ENCODE results near the gene CDC6. TPM values are rescaled to one million over a fixed set of nuclear protein-coding genes. Genes with fewer than 3 reads are reported as not detected.

Gene CDC6
- total RNA-seq, 2 experiments from 2014 or later = 81.1 to 98.8 TPM

DNA sequence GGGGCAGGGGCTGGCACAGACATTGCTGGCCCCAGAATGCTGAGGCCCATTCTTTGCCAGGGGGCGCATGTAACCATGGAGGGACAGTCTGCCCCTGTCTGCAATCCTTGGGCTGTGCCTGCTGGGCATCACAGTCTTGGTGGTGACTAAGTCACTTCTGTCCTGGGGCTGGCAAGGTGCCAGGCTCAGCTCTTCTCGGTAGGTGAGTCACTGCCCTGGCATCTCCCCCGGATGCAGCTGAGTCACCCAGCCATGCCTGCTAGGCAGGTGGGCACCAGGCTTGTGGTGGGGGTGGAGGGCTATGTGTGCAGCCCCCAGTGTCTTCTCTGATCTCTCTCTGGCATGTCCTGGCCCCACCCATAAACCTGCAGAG is 26.9 kb downstream of the CDC6 start:
- POLR2A ChIA-PET = no interaction called here
- Mint-ChIP-seq H3K36me3 (ENCODE audit: low read depth) (peaks cover 8% of the 10 kb centered on the region), H3K4me3 (no peak overlapping the region), H3K9me3 (no peaks in the 10 kb centered on the region), H3K4me1 (peaks cover 62% of the 10 kb centered on the region), H3K27me3 (no peaks in the 10 kb centered on the region), H3K27ac (peak overlapping the region; percentile 75)
- peak; percentile 67 for DNase-seq
- CTCF ChIA-PET = interaction anchor here (1.1 to 2.6 kb wide), 4 partner anchors 26 to 265 kb away, joined by 3 to 13 read pairs (median 4); no protein-coding TSS in a partner anchor

DNA sequence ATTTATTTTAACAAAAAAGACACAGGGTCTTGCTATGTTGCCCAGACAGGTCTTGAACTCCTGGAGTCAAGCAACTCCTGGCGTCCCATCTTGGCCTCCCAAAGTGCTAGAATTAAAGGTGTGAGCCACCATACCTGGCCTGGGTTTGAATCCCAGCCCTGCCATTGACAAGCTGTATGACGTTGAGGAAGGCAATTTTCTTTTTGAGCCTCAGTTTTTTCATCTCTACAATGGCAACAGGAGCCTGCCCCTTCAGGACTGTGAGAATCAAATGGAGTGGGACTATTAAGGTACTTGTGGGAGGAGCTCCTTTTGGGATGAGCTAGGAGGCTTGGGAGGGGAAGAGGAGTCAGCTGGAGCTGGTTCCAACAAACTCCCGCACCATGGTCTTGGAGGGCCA is 27.5 kb downstream of the CDC6 start:
- H3K27me3 Mint-ChIP-seq = no peaks in the 10 kb centered on the region
- no peaks in the 10 kb centered on the region for H3K9me3 Mint-ChIP-seq
- H3K36me3 Mint-ChIP-seq (ENCODE audit: low read depth) = peaks cover 13% of the 10 kb centered on the region
- H3K4me3 Mint-ChIP-seq = no peak overlapping the region
- ChIA-PET POLR2A (no interaction called here), CTCF (interaction anchor here (0.6 to 3.3 kb wide), 9 partner anchors 9 to 264 kb away, joined by 3 to 32 read pairs (median 4); no protein-coding TSS in a partner anchor)
- peaks cover 67% of the 10 kb centered on the region for H3K4me1 Mint-ChIP-seq
- no peak overlapping the region for H3K27ac Mint-ChIP-seq
- DNase-seq = no peak

DNA sequence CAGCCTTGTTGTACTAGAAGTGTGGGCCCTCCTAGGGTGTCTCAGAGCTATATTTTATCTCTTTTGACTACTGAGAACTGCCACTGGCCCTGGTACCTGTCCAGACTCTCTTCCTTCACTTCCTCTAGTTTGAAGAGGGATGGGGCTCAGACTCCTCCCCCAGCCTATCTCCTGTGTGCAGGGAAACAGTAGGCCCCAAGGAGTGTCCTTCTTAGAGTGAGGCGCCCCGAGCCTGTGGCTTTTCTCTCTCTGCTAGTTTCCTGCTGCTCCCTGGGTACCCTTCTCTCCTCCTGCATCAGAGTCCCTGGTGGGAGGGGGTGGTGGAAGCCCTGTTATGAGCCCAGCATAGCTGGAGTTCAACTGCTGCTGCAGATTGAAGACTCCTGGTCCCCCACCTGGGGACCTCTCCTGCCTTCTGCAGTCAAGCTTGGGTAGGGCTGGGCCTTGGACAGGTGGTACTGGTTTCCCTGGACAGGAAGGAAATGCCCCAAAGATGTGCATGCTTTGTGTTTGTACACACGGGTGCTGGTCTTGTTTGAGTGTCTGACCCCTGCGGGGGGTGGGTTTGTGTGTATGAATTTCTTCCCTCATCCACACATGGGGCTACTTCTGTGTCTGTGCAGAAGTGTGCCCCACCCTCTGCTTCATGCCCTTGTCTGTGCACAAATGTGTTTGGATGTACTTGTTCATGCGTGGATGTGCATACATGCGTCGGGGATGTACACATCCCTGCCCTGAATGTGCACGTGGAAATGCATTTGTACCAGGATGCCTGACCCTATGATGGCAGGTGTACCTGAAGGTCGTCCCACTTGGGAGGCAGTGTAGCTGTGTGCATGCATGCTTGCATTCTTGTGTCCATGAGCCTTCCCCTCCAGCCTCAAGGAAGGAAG is 28.2 kb downstream of the CDC6 start:
- peak; percentile 30 for DNase-seq
- H3K9me3 Mint-ChIP-seq = no peaks in the 10 kb centered on the region
- POLR2A ChIA-PET = no interaction called here
- H3K36me3 Mint-ChIP-seq (ENCODE audit: low read depth) = peaks cover 21% of the 10 kb centered on the region
- H3K4me1 Mint-ChIP-seq = peaks cover 72% of the 10 kb centered on the region
- H3K4me3 Mint-ChIP-seq = no peak overlapping the region
- CTCF ChIA-PET = interaction anchor here (0.6 to 3.3 kb wide), 9 partner anchors 9 to 124 kb away, joined by 3 to 32 read pairs (median 4); no protein-coding TSS in a partner anchor
- no peaks in the 10 kb centered on the region for H3K27me3 Mint-ChIP-seq
- peak overlapping the region; percentile 66 for H3K27ac Mint-ChIP-seq

DNA sequence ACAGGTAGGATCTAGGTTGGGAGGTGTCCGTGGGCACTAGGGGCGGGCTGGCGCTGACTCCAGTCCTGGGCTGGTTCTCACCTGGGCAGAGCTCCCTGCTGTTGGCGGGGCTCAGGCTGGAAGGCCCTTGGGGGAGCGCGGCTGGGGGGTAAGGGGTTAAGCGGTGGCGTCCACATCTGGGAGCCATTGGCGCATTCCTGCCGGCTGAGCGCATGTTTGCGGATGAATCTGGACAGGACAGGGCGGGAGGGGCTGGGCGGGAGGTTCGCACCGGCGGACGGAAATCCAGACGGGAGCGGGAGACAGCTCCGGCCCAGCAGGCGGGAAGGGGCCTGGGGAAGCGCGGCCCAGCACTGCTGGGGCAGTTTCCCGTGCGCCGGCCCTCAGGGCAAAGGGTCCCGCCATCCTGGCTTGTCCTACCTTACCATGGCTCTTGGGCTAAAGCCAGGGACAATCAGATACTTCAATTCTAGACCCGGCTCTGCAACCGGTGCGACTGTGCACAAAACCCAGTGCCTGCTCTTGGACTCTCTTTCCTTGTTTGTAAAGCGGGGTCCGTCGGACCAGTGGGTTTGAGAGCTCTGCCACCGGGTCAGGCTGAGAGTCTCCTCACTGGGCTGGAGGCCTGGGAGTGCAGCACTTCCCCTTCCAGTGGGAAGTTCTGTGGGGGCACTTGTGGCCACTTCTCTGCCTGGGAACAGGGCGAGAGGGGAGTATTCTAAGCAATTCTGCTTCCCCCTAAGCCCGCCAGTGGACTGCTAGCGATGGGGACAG is 29.1 kb downstream of the CDC6 start:
- no peaks in the 10 kb centered on the region for H3K27me3 Mint-ChIP-seq
- H3K4me3 Mint-ChIP-seq = peak overlapping the region; percentile 99
- DNase-seq = no peak
- H3K36me3 Mint-ChIP-seq (ENCODE audit: low read depth) = peaks cover 24% of the 10 kb centered on the region
- no peak overlapping the region for H3K27ac Mint-ChIP-seq
- H3K4me1 Mint-ChIP-seq = peaks cover 69% of the 10 kb centered on the region
- no peaks in the 10 kb centered on the region for H3K9me3 Mint-ChIP-seq
- ChIA-PET CTCF (interaction anchor here (0.7 to 3.3 kb wide), 14 partner anchors 10 to 248 kb away, joined by 3 to 32 read pairs (median 4); partner anchors contain the start of gene CDC6), POLR2A (no interaction called here)

DNA sequence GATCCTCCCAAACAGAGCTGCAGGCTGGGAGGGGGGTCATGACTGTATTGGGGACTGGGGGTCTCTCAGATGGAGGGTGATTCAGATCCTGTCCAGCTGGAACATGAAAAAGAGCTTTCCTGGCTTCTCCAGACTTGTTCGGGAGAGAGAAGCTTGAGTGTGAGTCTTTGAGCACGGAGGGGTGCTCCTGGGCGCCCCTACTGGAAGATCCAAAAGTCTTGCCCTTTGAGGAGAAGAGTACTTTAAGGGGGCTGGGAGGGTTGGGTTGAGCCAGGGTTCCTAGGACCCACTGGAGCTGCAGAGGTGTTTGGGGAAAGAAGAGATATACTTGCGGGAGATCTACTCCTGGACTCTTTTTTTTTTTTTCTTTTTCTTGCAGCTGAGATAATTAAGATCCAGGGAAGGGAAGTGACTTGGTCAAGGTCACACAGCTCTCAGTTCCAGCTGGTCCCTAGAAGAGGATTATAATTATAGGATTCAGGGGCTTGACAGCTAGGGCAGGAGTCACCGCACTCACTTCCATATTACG is 29.7 kb downstream of the CDC6 start:
- ChIA-PET POLR2A (no interaction called here), CTCF (interaction anchor here (0.7 to 3.3 kb wide), 13 partner anchors 10 to 247 kb away, joined by 3 to 32 read pairs (median 4); partner anchors contain the start of gene CDC6)
- Mint-ChIP-seq H3K9me3 (no peaks in the 10 kb centered on the region), H3K4me1 (peaks cover 62% of the 10 kb centered on the region), H3K36me3 (ENCODE audit: low read depth) (peaks cover 28% of the 10 kb centered on the region), H3K27ac (peak overlapping the region; percentile 96), H3K27me3 (no peaks in the 10 kb centered on the region), H3K4me3 (peak overlapping the region; percentile 99)
- peak; percentile 56 for DNase-seq

DNA sequence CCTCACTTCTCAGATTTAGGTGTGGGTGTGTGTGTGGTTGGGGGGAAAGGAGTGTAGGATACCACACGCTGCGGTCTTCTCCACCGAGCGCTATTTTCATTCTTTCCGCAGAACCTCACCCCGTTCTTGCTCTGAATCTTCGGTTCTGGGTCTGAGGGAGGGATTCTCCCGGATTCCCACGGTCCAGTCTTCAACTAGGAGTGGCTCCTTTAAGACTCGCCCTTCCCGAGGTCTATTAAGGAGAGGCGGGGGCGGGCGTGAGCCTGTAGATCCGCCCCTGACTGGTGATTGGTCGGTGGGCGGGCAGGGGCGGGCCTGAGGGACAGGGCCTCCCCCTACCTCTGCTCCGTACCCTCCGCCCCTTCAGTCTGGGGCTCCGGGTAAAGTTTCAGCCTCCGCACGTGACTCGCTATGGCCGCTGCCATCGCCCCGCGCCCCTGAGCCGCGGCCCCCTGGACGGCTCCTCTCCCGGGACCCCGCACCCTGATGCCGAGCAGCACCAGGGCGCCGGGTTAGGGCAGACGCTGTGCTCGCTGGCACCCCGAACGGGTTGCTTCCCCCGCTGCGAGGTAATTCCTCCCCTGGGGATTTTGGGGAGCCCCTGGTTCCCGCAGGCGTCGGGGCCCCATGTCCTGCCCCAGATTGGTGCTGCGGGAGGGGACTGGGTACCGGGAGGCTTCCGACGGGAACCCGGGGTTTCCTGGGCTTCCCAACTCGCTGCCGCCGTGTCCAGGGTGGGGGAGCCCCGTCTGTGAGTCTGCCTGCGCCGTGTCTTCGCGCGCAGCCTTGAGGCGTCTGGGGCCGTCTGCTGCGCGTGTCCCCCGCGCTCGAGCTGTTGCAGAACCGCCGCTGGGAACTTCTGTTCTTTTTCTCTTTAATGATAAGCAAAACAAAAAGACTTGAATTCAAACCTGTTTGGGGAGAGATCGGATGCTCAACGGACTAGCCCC is 30.5 kb downstream of the CDC6 start:
- peaks cover 30% of the 10 kb centered on the region for H3K36me3 Mint-ChIP-seq (ENCODE audit: low read depth)
- H3K4me3 Mint-ChIP-seq = peak overlapping the region; percentile 99
- no peaks in the 10 kb centered on the region for H3K9me3 Mint-ChIP-seq
- peak; percentile 93 for DNase-seq
- no peaks in the 10 kb centered on the region for H3K27me3 Mint-ChIP-seq
- CTCF ChIA-PET = interaction anchor here (0.9 to 3.3 kb wide), 11 partner anchors 9 to 246 kb away, joined by 3 to 32 read pairs (median 4); partner anchors contain the start of gene CDC6
- H3K27ac Mint-ChIP-seq = peak overlapping the region; percentile 96
- H3K4me1 Mint-ChIP-seq = peaks cover 64% of the 10 kb centered on the region
- POLR2A ChIA-PET = no interaction called here

DNA sequence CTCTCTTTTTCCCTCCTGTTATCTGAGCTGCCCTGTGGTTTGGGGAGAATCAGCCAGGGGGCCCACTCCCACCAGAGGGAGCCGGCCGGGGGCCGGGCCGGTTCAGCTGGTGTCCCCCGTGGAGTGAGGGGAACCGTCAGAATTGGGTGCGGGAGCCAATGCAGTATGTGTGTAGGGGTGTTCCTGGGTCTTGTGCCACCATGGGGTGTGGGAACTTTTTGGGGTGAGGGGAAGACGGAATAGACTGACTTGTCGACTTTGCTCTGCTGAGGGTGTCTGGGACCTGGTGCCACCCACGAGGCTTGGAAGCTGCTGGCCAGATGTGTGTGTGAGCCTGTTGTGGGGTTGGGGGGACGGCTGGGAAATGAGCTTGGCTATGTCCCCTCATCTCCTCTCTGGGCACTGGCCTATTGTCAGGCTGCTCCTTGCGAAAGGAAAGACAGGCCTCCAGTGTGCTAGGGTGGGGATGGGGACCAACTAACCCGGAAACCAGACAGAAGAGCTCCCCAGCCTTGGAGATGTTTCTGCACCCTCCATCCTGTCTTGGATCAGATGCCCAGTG is 31.2 kb downstream of the CDC6 start:
- H3K9me3 Mint-ChIP-seq = no peaks in the 10 kb centered on the region
- CTCF ChIA-PET = interaction anchor here (0.6 to 1.4 kb wide), 6 partner anchors 12 to 552 kb away, joined by 3 to 5 read pairs (median 3); no protein-coding TSS in a partner anchor
- POLR2A ChIA-PET = no interaction called here
- peak overlapping the region; percentile 99 for H3K4me3 Mint-ChIP-seq
- H3K4me1 Mint-ChIP-seq = peaks cover 64% of the 10 kb centered on the region
- H3K27ac Mint-ChIP-seq = peak overlapping the region; percentile 96
- no peak for DNase-seq
- H3K27me3 Mint-ChIP-seq = no peaks in the 10 kb centered on the region
- H3K36me3 Mint-ChIP-seq (ENCODE audit: low read depth) = peaks cover 30% of the 10 kb centered on the region

DNA sequence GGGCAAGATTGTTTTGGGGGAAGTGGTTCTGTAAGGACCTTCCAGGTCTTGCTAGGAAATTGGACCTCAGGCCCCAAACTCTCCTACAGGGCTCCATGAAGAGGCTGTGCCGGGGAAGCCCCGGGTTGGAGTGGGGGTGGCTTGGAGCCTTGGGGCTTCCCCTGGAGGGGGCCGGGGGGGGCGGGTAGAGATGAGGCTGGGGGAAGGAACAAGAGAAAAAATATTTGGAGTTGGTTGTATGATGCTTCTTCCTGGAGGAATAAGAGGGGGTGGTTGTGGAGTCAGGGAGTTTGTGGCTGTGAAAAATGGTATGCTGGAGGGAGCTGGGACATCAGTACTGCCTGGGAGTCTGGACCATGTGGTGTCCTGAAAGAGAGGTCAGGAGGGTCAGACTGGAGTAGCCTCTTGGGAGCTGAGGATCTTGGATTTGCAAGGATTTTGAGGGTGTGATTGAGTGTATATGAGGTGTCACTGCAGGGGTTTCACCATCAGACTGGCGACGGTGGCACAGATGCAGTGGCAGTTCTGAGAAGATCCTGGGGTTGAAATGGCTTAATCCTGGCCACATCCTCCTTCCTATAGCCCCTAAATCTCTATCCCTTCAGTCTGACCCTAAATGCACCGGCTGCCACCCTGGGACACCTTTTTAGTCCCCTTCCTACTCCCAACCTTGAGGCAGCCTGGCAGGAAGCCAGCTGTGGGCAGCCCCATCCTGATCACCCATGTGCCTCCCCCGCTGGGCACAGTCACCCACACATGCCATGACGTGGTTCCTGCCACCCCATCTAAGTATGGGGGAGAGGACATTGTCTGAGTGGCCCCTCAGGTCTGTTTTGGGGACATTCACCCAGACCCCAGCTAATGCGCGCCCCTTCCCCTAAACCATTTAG is 32.2 kb downstream of the CDC6 start:
- peak; percentile 62 for DNase-seq
- peak overlapping the region; percentile 96 for H3K27ac Mint-ChIP-seq
- peaks cover 66% of the 10 kb centered on the region for H3K4me1 Mint-ChIP-seq
- peak overlapping the region; percentile 99 for H3K4me3 Mint-ChIP-seq
- H3K36me3 Mint-ChIP-seq (ENCODE audit: low read depth) = peaks cover 30% of the 10 kb centered on the region
- ChIA-PET POLR2A (interaction anchor here (0.8 kb wide), 1 partner anchor 13 kb away, joined by 3 read pairs; no protein-coding TSS in a partner anchor), CTCF (interaction anchor here (0.6 to 1.4 kb wide), 6 partner anchors 11 to 333 kb away, joined by 3 to 5 read pairs (median 4); partner anchors contain the start of gene WIPF2)
- no peaks in the 10 kb centered on the region for H3K9me3 Mint-ChIP-seq
- no peaks in the 10 kb centered on the region for H3K27me3 Mint-ChIP-seq

DNA sequence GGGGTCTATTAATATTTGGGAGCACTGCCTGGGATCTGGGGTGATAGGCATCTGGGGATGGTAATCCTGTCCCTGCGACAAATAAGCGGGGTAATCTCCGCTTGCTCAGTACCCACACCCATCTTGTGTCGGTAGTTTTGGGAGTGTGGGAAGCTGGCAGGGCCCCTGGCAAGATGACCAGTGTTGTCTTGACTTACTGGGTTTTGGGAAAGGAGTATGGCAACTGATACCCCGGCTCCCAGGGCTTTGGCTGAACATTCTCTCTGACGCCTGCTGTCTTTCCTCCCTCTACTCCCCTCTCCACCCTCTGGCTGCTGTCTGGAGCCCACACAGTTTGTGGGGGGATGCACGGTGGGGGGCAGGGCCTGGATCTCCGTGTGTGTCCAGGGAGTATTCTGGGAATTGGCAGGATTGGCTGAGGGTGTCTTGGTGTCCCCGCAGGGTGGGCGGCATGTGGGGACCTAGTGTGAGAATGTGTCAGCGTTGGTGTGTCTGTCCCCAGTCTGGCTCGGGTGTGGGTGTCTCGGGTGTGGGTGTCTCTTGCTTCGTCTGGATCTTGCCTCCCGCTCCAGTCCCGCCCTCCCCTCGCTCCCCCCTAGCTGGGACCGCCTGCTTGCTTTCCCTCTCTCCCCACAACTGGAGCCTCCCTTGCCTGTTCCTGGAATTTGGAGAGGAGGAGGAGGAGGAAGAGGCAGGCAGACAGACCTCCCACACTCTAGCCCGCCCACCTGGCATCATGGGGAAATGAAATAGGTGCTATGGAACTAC is 33.3 kb downstream of the CDC6 start:
- Mint-ChIP-seq H3K4me3 (peak overlapping the region; percentile 99), H3K4me1 (peaks cover 66% of the 10 kb centered on the region), H3K9me3 (no peaks in the 10 kb centered on the region), H3K36me3 (ENCODE audit: low read depth) (peaks cover 31% of the 10 kb centered on the region), H3K27ac (peak overlapping the region; percentile 96), H3K27me3 (no peaks in the 10 kb centered on the region)
- CTCF ChIA-PET = interaction anchor here (1.3 to 2.7 kb wide), 4 partner anchors 8 to 212 kb away, joined by 3 to 7 read pairs (median 4); no protein-coding TSS in a partner anchor
- POLR2A ChIA-PET = no interaction called here
- DNase-seq = no peak

DNA sequence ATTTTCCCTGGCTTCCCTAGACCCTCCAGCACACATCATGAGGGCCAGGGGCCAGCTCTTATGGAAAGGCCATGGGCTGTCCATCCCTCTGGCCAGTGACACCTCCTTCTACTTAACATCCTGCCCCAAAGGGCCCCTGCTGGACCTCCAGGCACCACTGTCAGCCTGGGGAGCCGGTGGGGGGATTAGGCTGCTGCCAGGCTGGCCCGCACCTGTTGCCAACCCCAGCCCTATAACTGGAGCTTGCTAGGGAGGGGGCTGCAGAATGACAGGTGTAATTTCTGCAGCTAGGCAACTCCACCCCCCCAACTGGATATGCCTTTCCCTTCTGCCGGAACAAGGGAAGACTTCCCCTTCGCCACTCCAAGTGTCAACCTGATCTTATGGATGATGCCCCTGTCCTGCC is 33.8 kb downstream of the CDC6 start:
- POLR2A ChIA-PET = no interaction called here
- peaks cover 66% of the 10 kb centered on the region for H3K4me1 Mint-ChIP-seq
- DNase-seq = no peak

More for the DNA sequence above, 33.8 kb downstream of the CDC6 start:
- no peaks in the 10 kb centered on the region for H3K9me3 Mint-ChIP-seq
- H3K27ac Mint-ChIP-seq = peak overlapping the region; percentile 96
- CTCF ChIA-PET = interaction anchor here (1.0 to 7.9 kb wide), 6 partner anchors 9 to 238 kb away, joined by 3 to 47 read pairs (median 4); no protein-coding TSS in a partner anchor
- no peaks in the 10 kb centered on the region for H3K27me3 Mint-ChIP-seq
- peak overlapping the region; percentile 99 for H3K4me3 Mint-ChIP-seq
- H3K36me3 Mint-ChIP-seq (ENCODE audit: low read depth) = peaks cover 36% of the 10 kb centered on the region

All from activated CD4-positive, alpha-beta T cell treated with anti-CD3 and anti-CD28 coated beads, Interleukin-2, amount 10 ng/mL, durations not matched to agents 7 days and 5 days (primary cell).